Astrocyte (in vitro differentiated cells and primary cell): ENCODE measurements around the gene ADAMTS17. TPM values are rescaled to one million over a fixed set of nuclear protein-coding genes. Genes with fewer than 3 reads are reported as not detected.

Source experiments
- DNase-seq: peaks from one replicate; pipeline ENCODE4 v3.0.0-alpha.2; 2010; ENCODE audit warnings: low read depth
- FAIRE-seq: peaks from 2 replicates; lab custom pipeline; 2011; peaks lifted over from hg19 to GRCh38; lab: Jason Lieb, UNC
- H2AFZ ChIP-seq: 2 replicates; pipeline ENCODE4 v1.6.0; 2012; ENCODE audit warnings: low read depth, low read length, inconsistent platforms
- H3K27ac ChIP-seq: 2 replicates; pipeline ENCODE4 v1.5.1; 2011; ENCODE audit warnings: low read depth, low read length, inconsistent platforms
- H3K27me3 ChIP-seq: 2 replicates; pipeline ENCODE4 v1.6.0; 2011; ENCODE audit warnings: low read length, inconsistent platforms; ENCODE audit not compliant: insufficient read depth
- H3K36me3 ChIP-seq: 2 replicates; pipeline ENCODE4 v1.5.1; 2011; ENCODE audit warnings: low read length, inconsistent platforms; ENCODE audit not compliant: insufficient read depth
- H3K4me1 ChIP-seq: 2 replicates; pipeline ENCODE4 v1.5.1; 2011; ENCODE audit warnings: low read length, inconsistent platforms; ENCODE audit not compliant: insufficient read depth
- H3K4me2 ChIP-seq: 2 replicates; pipeline ENCODE4 v1.6.0; 2012; ENCODE audit warnings: low read length, inconsistent platforms
- H3K4me3 ChIP-seq: 2 replicates; pipeline ENCODE4 v1.5.1; 2011; ENCODE audit warnings: low read depth, mild to moderate bottlenecking, low read length, inconsistent platforms; ENCODE audit not compliant: insufficient read depth
- H3K79me2 ChIP-seq: 2 replicates; pipeline ENCODE4 v1.6.0; 2012; ENCODE audit warnings: mild to moderate bottlenecking, low read length, inconsistent platforms; ENCODE audit not compliant: insufficient read depth
- H3K9ac ChIP-seq: 2 replicates; pipeline ENCODE4 v1.6.0; 2012; ENCODE audit warnings: mild to moderate bottlenecking, low read length, inconsistent platforms
- H3K9me3 ChIP-seq: 2 replicates; pipeline ENCODE4 v1.5.1; 2012; ENCODE audit warnings: low read depth, mild to moderate bottlenecking, low read length, inconsistent platforms; ENCODE audit not compliant: insufficient read depth
- H4K20me1 ChIP-seq: 2 replicates; pipeline ENCODE4 v1.6.0; 2012; ENCODE audit warnings: low read length, inconsistent platforms; ENCODE audit not compliant: insufficient read depth
- H3K27ac Mint-ChIP-seq: one replicate; pipeline ENCODE4 v1.8.0; 2021; ENCODE audit warnings: mild to moderate bottlenecking, mixed read lengths; ENCODE audit not compliant: unreplicated experiment
- H3K27me3 Mint-ChIP-seq: one replicate; pipeline ENCODE4 v1.8.0; 2021; ENCODE audit warnings: low read depth, mixed read lengths; ENCODE audit not compliant: unreplicated experiment
- H3K36me3 Mint-ChIP-seq: one replicate; pipeline ENCODE4 v1.8.0; 2021; ENCODE audit warnings: low read depth, mixed read lengths; ENCODE audit not compliant: unreplicated experiment
- H3K4me1 Mint-ChIP-seq: one replicate; pipeline ENCODE4 v1.8.0; 2021; ENCODE audit warnings: low read depth, mixed read lengths; ENCODE audit not compliant: unreplicated experiment
- H3K4me3 Mint-ChIP-seq: one replicate; pipeline ENCODE4 v1.8.0; 2021; ENCODE audit warnings: mild to moderate bottlenecking, moderate library complexity, mixed read lengths; ENCODE audit not compliant: unreplicated experiment
- H3K9me3 Mint-ChIP-seq: one replicate; pipeline ENCODE4 v1.8.0; 2021; ENCODE audit warnings: mild to moderate bottlenecking, mixed read lengths; ENCODE audit not compliant: unreplicated experiment
- EZH2 ChIP-seq: IDR thresholded peaks from 2 replicates; pipeline ENCODE4 v1.6.1; 2012; ENCODE audit warnings: mild to moderate bottlenecking, low read length, inconsistent platforms; ENCODE audit not compliant: insufficient read depth
- total RNA-seq: library from RNA; stranded (reverse); gene quantifications from 2 replicates; pipeline ENCODE4 v1.2.1, GENCODE V29; 2021
- TF ChIP-seq, protein P1 (sequence below): IDR thresholded peaks from 2 replicates; pipeline ENCODE4 v1.5.1; 2011; ENCODE audit warnings: low read depth, mild to moderate bottlenecking, inconsistent platforms, low read length, moderate library complexity; ENCODE audit not compliant: insufficient read depth

ADAMTS17 gene
- total RNA-seq, 1 donor from 2014 or later = 0.27 TPM

DNA sequence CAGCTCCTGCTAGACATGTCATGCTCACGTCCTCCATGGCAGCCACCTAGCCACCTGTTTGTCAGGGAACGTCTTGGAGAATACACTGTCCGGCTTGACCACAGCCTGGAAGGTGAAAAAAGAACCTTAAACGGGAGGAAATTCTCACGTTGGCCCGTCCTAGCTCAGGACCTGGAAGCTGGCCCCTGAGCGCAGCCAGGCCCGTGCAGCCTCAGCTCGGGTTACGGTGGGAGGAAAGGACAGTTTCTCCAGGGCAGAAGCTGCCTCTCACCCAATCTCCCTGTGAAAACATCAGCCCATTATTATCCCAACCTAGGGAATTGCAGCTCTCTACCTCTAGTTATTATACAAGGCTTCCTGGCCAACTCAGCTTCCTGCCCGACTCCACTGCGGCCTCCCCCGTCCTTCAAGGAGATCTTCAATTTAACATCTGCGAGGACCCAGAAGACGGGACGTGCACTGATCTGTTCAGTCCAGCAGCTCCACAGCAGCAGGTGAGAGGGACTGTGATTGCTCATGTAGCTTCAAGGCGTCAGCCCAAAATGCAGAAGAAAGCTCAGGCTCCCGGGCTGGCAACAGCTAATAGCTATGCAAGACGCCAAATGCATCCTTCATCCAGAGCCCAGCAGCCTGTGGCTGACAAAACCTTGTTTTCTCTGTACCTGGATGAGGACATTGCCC, 84.7 kb downstream of the ADAMTS17 start:
- Histone ChIP-seq H4K20me1 (no peaks in the 10 kb centered on the region), H3K36me3 (no peaks in the 10 kb centered on the region), H3K4me3 (no peak overlapping the region), H3K4me2 (no peak overlapping the region), H3K79me2 (no peaks in the 10 kb centered on the region), H3K4me1 (no peaks in the 10 kb centered on the region), H3K27ac (no peak overlapping the region), H3K9ac (no peak overlapping the region), H3K27me3 (no peaks in the 10 kb centered on the region), H3K9me3 (no peaks in the 10 kb centered on the region), H2AFZ (no peak overlapping the region)
- FAIRE-seq (no peak), DNase-seq (no peak)
- peaks cover 10% of the 10 kb centered on the region for H3K27me3 Mint-ChIP-seq
- H3K4me1 Mint-ChIP-seq = peaks cover 3% of the 10 kb centered on the region
- H3K4me3 Mint-ChIP-seq = no peak overlapping the region
- TF ChIP-seq EZH2 = no peak
- TF ChIP-seq, protein P1, sequence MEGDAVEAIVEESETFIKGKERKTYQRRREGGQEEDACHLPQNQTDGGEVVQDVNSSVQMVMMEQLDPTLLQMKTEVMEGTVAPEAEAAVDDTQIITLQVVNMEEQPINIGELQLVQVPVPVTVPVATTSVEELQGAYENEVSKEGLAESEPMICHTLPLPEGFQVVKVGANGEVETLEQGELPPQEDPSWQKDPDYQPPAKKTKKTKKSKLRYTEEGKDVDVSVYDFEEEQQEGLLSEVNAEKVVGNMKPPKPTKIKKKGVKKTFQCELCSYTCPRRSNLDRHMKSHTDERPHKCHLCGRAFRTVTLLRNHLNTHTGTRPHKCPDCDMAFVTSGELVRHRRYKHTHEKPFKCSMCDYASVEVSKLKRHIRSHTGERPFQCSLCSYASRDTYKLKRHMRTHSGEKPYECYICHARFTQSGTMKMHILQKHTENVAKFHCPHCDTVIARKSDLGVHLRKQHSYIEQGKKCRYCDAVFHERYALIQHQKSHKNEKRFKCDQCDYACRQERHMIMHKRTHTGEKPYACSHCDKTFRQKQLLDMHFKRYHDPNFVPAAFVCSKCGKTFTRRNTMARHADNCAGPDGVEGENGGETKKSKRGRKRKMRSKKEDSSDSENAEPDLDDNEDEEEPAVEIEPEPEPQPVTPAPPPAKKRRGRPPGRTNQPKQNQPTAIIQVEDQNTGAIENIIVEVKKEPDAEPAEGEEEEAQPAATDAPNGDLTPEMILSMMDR = no peak
- H3K9me3 Mint-ChIP-seq = peaks cover 5% of the 10 kb centered on the region
- H3K36me3 Mint-ChIP-seq = no peaks in the 10 kb centered on the region
- H3K27ac Mint-ChIP-seq = no peak overlapping the region

DNA sequence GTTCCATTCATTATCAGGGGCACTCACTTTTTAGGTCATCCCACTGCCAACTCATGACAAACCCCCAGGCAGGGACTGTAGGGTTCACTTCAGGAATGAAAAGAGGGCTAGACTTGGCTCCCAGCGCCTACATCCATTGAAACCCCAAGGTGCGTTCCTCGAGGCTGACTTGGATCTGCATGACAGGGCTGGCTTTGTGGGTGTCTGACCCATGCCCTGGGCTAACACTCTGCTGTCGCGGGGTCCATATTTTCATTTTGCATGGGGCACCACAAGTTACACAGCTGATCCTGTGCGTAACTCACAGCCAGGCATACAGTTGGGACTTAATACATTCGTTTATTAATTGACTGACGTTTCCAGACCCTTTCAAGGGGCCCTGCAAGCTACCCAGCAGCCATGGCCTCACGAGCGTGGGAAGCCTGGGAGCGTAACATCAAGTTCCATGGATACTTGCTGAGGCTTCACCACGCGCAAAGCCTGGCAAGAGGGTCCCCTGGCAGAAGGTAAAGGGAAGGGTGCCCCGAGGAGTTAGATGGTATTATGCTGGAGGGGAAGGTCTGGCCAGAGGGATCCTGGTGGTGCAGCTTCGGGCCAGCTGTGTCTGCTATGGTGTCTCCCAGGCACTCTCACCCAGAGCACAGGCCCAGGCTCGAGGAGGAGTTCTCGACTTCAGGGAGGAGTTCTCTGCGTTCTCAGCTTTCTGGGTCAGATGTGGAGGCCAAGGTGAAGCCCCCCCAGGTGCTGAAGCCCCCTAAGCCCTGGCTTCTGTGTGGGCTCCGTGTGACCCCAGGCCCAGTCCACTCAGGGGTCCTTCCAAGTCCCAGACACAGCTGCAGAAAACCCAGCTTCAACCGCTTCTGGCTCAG, 85.4 kb downstream of the ADAMTS17 start:
- no peak for FAIRE-seq
- H3K9me3 Mint-ChIP-seq = peaks cover 5% of the 10 kb centered on the region
- no peaks in the 10 kb centered on the region for H3K79me2 ChIP-seq

More for the DNA sequence above, 85.4 kb downstream of the ADAMTS17 start:
- Mint-ChIP-seq H3K4me1 (peaks cover under 1% of the 10 kb centered on the region), H3K27ac (no peak overlapping the region), H3K4me3 (no peak overlapping the region), H3K27me3 (peaks cover 12% of the 10 kb centered on the region), H3K36me3 (no peaks in the 10 kb centered on the region)
- DNase-seq = no peak
- Histone ChIP-seq H2AFZ (no peak overlapping the region), H3K9me3 (no peaks in the 10 kb centered on the region), H3K27ac (no peak overlapping the region), H3K4me2 (no peak overlapping the region), H3K27me3 (no peaks in the 10 kb centered on the region), H3K4me1 (no peaks in the 10 kb centered on the region), H3K9ac (no peak overlapping the region), H4K20me1 (no peaks in the 10 kb centered on the region), H3K4me3 (no peak overlapping the region), H3K36me3 (no peaks in the 10 kb centered on the region)
- TF ChIP-seq EZH2 = no peak
- TF ChIP-seq, protein P1 = no peak
